HepG2 (cell line): ENCODE measurements around the gene CNP. TPM values are rescaled to one million over a fixed set of nuclear protein-coding genes. Genes with fewer than 3 reads are reported as not detected.

Experiments
- ATAC-seq: fragments of 200-7000 bp; cut with Tn5 transposase; 3 replicates; pipeline ENCODE4 v1.9.1; 2020; ENCODE audit warnings: mild to moderate bottlenecking, moderate library complexity
- BruUV-seq: library from RNA; stranded (reverse); fragments of 400-500 nt; replicated peaks from 2 replicates; lab custom pipeline; 2021; lab: Mats Ljungman, UMichigan
- CTCF ChIA-PET: fragments of 300-600 bp; formaldehyde crosslinking; extraction: SDS; loops from one replicate; lab custom pipeline; 2021; ENCODE audit warnings: low total read pairs, inconsistent platforms, low intra/inter-chr PET ratio; lab: Yijun Ruan, JAX
- POLR2A ChIA-PET: fragments of 350-600 bp; sonication (Branson Sonifier 250); formaldehyde crosslinking; loops from one replicate; lab custom pipeline; 2020; ENCODE audit warnings: antibody characterized with exemption, inconsistent platforms; lab: Yijun Ruan, JAX
- DNase-seq: peaks from one replicate; pipeline ENCODE4 v3.0.0-alpha.2; 2015; ENCODE audit warnings: low spot score
- FAIRE-seq: peaks from 3 replicates; lab custom pipeline; 2011; peaks lifted over from hg19 to GRCh38; lab: Jason Lieb, UNC
- H2AFZ ChIP-seq: one replicate; pipeline ENCODE4 v1.6.1; 2011; ENCODE audit warnings: low read length, inconsistent platforms
- H3K27ac ChIP-seq: fragments of 300-600 bp; 3 replicates; pipeline ENCODE4 v1.8.0; 2011; ENCODE audit warnings: mixed run types, mild to moderate bottlenecking, mixed read lengths, low read length, inconsistent platforms; ENCODE audit not compliant: insufficient read depth; ENCODE audit errors: extremely low read length
- H3K27me3 ChIP-seq, 2 experiments: fragments of 200-600 bp in 1 of 2; 2 replicates in 1 of 2; 3 replicates in 1 of 2; pipeline versions ENCODE4 v1.6.0 to v1.8.0; 2011; ENCODE audit warnings: low read length in 2 of 2, mild to moderate bottlenecking in 2 of 2, moderate library complexity in 2 of 2, inconsistent platforms in 1 of 2; ENCODE audit not compliant: insufficient read depth in 2 of 2, control insufficient read depth in 1 of 2
- H3K36me3 ChIP-seq, 2 experiments: fragments of 200-600 bp in 1 of 2; replicated peaks in 1 of 2; 2 replicates in 1 of 2; 3 replicates in 1 of 2; pipeline versions ENCODE4 v1.5.1 to v1.8.0; 2011; ENCODE audit warnings: low read length in 2 of 2, inconsistent platforms in 1 of 2; ENCODE audit not compliant: insufficient read depth in 2 of 2, control insufficient read depth in 1 of 2
- H3K4me1 ChIP-seq: 2 replicates; pipeline ENCODE4 v1.5.1; 2012; ENCODE audit warnings: low read length, inconsistent platforms; ENCODE audit not compliant: insufficient read depth
- H3K4me2 ChIP-seq: 2 replicates; pipeline ENCODE4 v1.6.0; 2011; ENCODE audit warnings: low read depth, low read length, inconsistent platforms
- H3K4me3 ChIP-seq, 3 experiments: fragments of 200-600 bp in 1 of 3; sonication (generic), shearing (Covaris generic) in 1 of 3; replicated peaks in 1 of 3; 2 replicates each; pipeline ENCODE4 v1.5.1; 2011 to 2016; ENCODE audit warnings: low read length in 3 of 3, inconsistent platforms in 2 of 3, low read depth in 2 of 3, mild to moderate bottlenecking in 2 of 3, control low read depth in 1 of 3, mixed read lengths in 1 of 3; ENCODE audit not compliant: insufficient read depth in 1 of 3
- H3K79me2 ChIP-seq: one replicate; pipeline ENCODE4 v1.6.1; 2011; ENCODE audit warnings: low read length, inconsistent platforms; ENCODE audit not compliant: insufficient read depth
- H3K9ac ChIP-seq: 2 replicates; pipeline ENCODE4 v1.6.0; 2011; ENCODE audit warnings: mild to moderate bottlenecking, low read depth, low read length, inconsistent platforms; ENCODE audit not compliant: insufficient read depth
- H3K9me3 ChIP-seq: 2 replicates; pipeline ENCODE4 v1.5.1; 2012; ENCODE audit warnings: mild to moderate bottlenecking, low read length
- H4K20me1 ChIP-seq: 2 replicates; pipeline ENCODE4 v1.6.0; 2011; ENCODE audit warnings: inconsistent platforms, mild to moderate bottlenecking, low read length, moderate library complexity; ENCODE audit not compliant: insufficient read depth
- CEBPB ChIP-seq: IDR thresholded peaks from 2 replicates; pipeline ENCODE4 v1.6.1; 2011; ENCODE audit warnings: low read depth, low read length, improper control_type of control experiment, borderline replicate concordance
- DMTF1 ChIP-seq: sonication (generic); formaldehyde crosslinking; IDR thresholded peaks from 2 replicates; pipeline ENCODE4 v1.4.0; 2020; ENCODE audit warnings: mild to moderate bottlenecking, missing genetic modification reagents
- EEA1 ChIP-seq: sonication (generic); formaldehyde crosslinking; IDR thresholded peaks from 2 replicates; pipeline ENCODE4 v1.5.1; 2020; ENCODE audit warnings: mild to moderate bottlenecking, missing genetic modification reagents, borderline replicate concordance
- PRDM15 ChIP-seq: sonication (generic); formaldehyde crosslinking; IDR thresholded peaks from 2 replicates; pipeline ENCODE4 v1.4.0; 2020; ENCODE audit warnings: missing genetic modification reagents
- RBM22 ChIP-seq: fragments of 200-400 bp; formaldehyde crosslinking; optimal IDR thresholded peaks from 2 replicates; pipeline ENCODE3; 2017; ENCODE audit warnings: mild to moderate bottlenecking, low read length, moderate library complexity
- RORA ChIP-seq: sonication (generic); formaldehyde crosslinking; IDR thresholded peaks from 2 replicates; pipeline ENCODE4 v1.5.0; 2020; ENCODE audit warnings: mild to moderate bottlenecking, missing genetic modification reagents, moderate library complexity
- ZBTB25 ChIP-seq: IDR thresholded peaks from 2 replicates; pipeline ENCODE4 v1.6.1; 2018; ENCODE audit warnings: missing genetic modification reagents
- ZMYM3 ChIP-seq: sonication (generic); formaldehyde crosslinking; IDR thresholded peaks from 2 replicates; pipeline ENCODE4 v1.5.1; 2020; ENCODE audit warnings: mild to moderate bottlenecking, missing genetic modification reagents
- ZNF367 ChIP-seq: sonication (generic); formaldehyde crosslinking; IDR thresholded peaks from 2 replicates; pipeline ENCODE4 v1.4.0; 2020; ENCODE audit warnings: missing genetic modification reagents, borderline replicate concordance
- ZNF556 ChIP-seq: sonication (generic); formaldehyde crosslinking; IDR thresholded peaks from 2 replicates; pipeline ENCODE4 v1.4.0; 2020; ENCODE audit warnings: mild to moderate bottlenecking, missing genetic modification reagents, borderline replicate concordance
- WGBS: methylation state at CpG from one replicate; pipeline ENCODE4 v1.1.6; 2017; ENCODE audit warnings: low lambda C conversion rate; 5-methylcytosine and 5-hydroxymethylcytosine counted together
- in situ Hi-C: cut with HindIII; loops from 2 replicates; pipeline ENCODE4 v1.10.0; 2017; ENCODE audit warnings: low pct_unique_long_range_greater_than_20kb; ENCODE audit not compliant: extremely low pct_ligation_motif_present
- intact Hi-C: fragments of 100-400 bp; cut with micrococcal nuclease; formaldehyde crosslinking; loops from one replicate; pipeline ENCODE4 v1.10.0; 2022; ENCODE audit not compliant: unreplicated experiment
- polyA plus RNA-seq, 8 experiments: library from polyadenylated mRNA; depleted of rRNA in 3 of 8; stranded (reverse) in 7 of 8; unstranded in 1 of 8; fragments of >200 nt; fragmentation: Illumina TruSeq in 4 of 8; extraction: Trizol in 4 of 8; gene quantifications; 2 replicates each; pipeline versions ENCODE4 v1.2.1 to v1.2.3, GENCODE V29; 2011 to 2016; ENCODE audit warnings: low read depth in 4 of 8, missing spikeins in 1 of 8, mixed read lengths in 1 of 8; ENCODE audit not compliant: insufficient read depth in 1 of 8
- total RNA-seq, 5 experiments: library from RNA; depleted of rRNA; stranded (reverse); fragments of >200 nt; fragmentation: Illumina TruSeq; extraction: Trizol; gene quantifications; 2 replicates each; pipeline ENCODE4 v1.2.3, GENCODE V29; 2016; ENCODE audit warnings: low read depth in 1 of 5

Gene CNP
- total and polyA plus RNA-seq, 2 of the 13 experiments (the other 11 are each of a cell fraction or from before 2014, with no cell fraction given) = 97.2 to 161 TPM

- H3K36me3 ChIP-seq = no peaks in the 10 kb centered on the region
- H3K79me2 ChIP-seq = peaks cover 3% of the 10 kb centered on the region
- no peak overlapping the region for H3K4me3 ChIP-seq
- CTCF ChIA-PET = no interaction called here
- FAIRE-seq (no peak), ATAC-seq (no peak), DNase-seq (no peak)
- no peaks in the 10 kb centered on the region for H3K9me3 ChIP-seq
- POLR2A ChIA-PET = interaction anchor here (0.6 to 2.4 kb wide), 2 partner anchors 34 to 193 kb away, joined by 3 to 5 read pairs; no protein-coding TSS in a partner anchor
- no peak overlapping the region for H3K4me2 ChIP-seq
- WGBS = 61% methylated on average over 7 of the region's 7 CpGs
- H3K27ac ChIP-seq = no peak overlapping the region
- no peaks in the 10 kb centered on the region for H3K27me3 ChIP-seq
- H2AFZ ChIP-seq = no peak overlapping the region
- H3K4me1 ChIP-seq = peaks cover 35% of the 10 kb centered on the region
- no peak overlapping the region for H3K9ac ChIP-seq
- intact Hi-C loops = no loop called here
- no peaks in the 10 kb centered on the region for H4K20me1 ChIP-seq
- in situ Hi-C loops = no loop called here
- TF ChIP-seq CEBPB (peak; percentile 65; the same call in 1 of the 2 replicates), DMTF1 (no peak), EEA1 (no peak)
- BruUV-seq = no TSS peak
Measured at GRCh38 chr17:41925991-41926590, 40.5 kb upstream of the CNP start.

GRCh38 chr17:41928693-41929251, 37.8 kb upstream of the CNP start:
- H3K4me1 ChIP-seq = peaks cover 42% of the 10 kb centered on the region
- H3K9me3 ChIP-seq = no peaks in the 10 kb centered on the region
- ATAC-seq (no peak), DNase-seq (no peak), FAIRE-seq (no peak)
- H4K20me1 ChIP-seq = no peaks in the 10 kb centered on the region
- H2AFZ ChIP-seq = no peak overlapping the region
- peaks cover 3% of the 10 kb centered on the region for H3K79me2 ChIP-seq
- no peak overlapping the region for H3K4me3 ChIP-seq
- no peak for TF ChIP-seq ZNF556 (CRISPR knock-in tag)
- TF ChIP-seq ZMYM3 = 0 out of 2 replicates have a peak, but pooled peaks have one; percentile 15
- TF ChIP-seq ZNF367 = no peak
- no peak for TF ChIP-seq ZBTB25 (CRISPR knock-in tag)
- no peak for TF ChIP-seq RORA (CRISPR knock-in tag)
- no peak for TF ChIP-seq PRDM15 (CRISPR knock-in tag)
- TF ChIP-seq RBM22 = no peak
- intact Hi-C loops (no loop called here), in situ Hi-C loops (no loop called here)
- CTCF ChIA-PET = no interaction called here
- H3K36me3 ChIP-seq = no peaks in the 10 kb centered on the region
- H3K9ac ChIP-seq = no peak overlapping the region
- peak overlapping the region; percentile 96 for H3K4me2 ChIP-seq
- POLR2A ChIA-PET = interaction anchor here (0.8 to 3.2 kb wide), 3 partner anchors 10 to 30 kb away, joined by 3 to 72 read pairs (median 62); partner anchors contain the start of gene ACLY
- BruUV-seq = no TSS peak
- H3K27me3 ChIP-seq = no peaks in the 10 kb centered on the region
- H3K27ac ChIP-seq = no peak overlapping the region
- WGBS = 77% methylated on average over 6 of the region's 6 CpGs
